Smooth muscle cell (in vitro differentiated cells): ENCODE data around the gene CFAP210. TPM values are rescaled to one million over a fixed set of nuclear protein-coding genes. Genes with fewer than 3 reads are reported as not detected.

Experiments used
- DNase-seq: peaks from one replicate; lab custom pipeline; 2025; ENCODE audit not compliant: unreplicated experiment; lab: John Stamatoyannopoulos, UW
- H2AFZ ChIP-seq: fragments of 200-600 bp; sonication (generic); 2 replicates; pipeline ENCODE4 v1.6.0; 2016; ENCODE audit warnings: antibody characterized with exemption, low read depth, mild to moderate bottlenecking
- H3F3A ChIP-seq: fragments of 200-600 bp; sonication (generic); 2 replicates; pipeline ENCODE4 v1.6.0; 2017; ENCODE audit warnings: antibody characterized with exemption, low read depth
- H3K27ac ChIP-seq: fragments of 200-600 bp; sonication (generic); 2 replicates; pipeline ENCODE4 v1.5.1; 2016; ENCODE audit warnings: low read depth, mild to moderate bottlenecking
- H3K27me3 ChIP-seq: fragments of 200-600 bp; sonication (generic); 2 replicates; pipeline ENCODE4 v1.6.1; 2016; ENCODE audit warnings: low read depth, mild to moderate bottlenecking
- H3K36me3 ChIP-seq: fragments of 200-600 bp; sonication (generic); 2 replicates; pipeline ENCODE4 v1.5.1; 2016; ENCODE audit warnings: low read depth
- H3K4me1 ChIP-seq: fragments of 200-600 bp; sonication (generic); 2 replicates; pipeline ENCODE4 v1.5.1; 2016; ENCODE audit warnings: low read depth
- H3K4me2 ChIP-seq: fragments of 200-600 bp; sonication (generic); 2 replicates; pipeline ENCODE4 v1.6.0; 2016; ENCODE audit warnings: mild to moderate bottlenecking
- H3K4me3 ChIP-seq: fragments of 200-600 bp; sonication (generic); 2 replicates; pipeline ENCODE4 v1.5.1; 2016; ENCODE audit warnings: mild to moderate bottlenecking
- H3K79me2 ChIP-seq: fragments of 200-600 bp; sonication (generic); 2 replicates; pipeline ENCODE4 v1.6.0; 2016; ENCODE audit warnings: low read depth, mild to moderate bottlenecking
- H3K9ac ChIP-seq: fragments of 200-600 bp; sonication (generic); 2 replicates; pipeline ENCODE4 v1.6.0; 2016; ENCODE audit warnings: low read depth
- H3K9me3 ChIP-seq: fragments of 200-600 bp; sonication (generic); replicated peaks from 2 replicates; pipeline ENCODE4 v1.5.1; 2016; ENCODE audit warnings: low read depth
- H4K20me1 ChIP-seq: fragments of 200-600 bp; sonication (generic); 2 replicates; pipeline ENCODE4 v1.6.0; 2016; ENCODE audit warnings: low read depth
- WGBS: methylation state at CpG from one replicate; pipeline ENCODE4 v1.1.7; 2016; ENCODE audit warnings: low lambda C conversion rate; 5-methylcytosine and 5-hydroxymethylcytosine counted together
- polyA plus RNA-seq: library from polyadenylated mRNA; unstranded; fragments of >200 nt; fragmentation: Nextera tagmentation; extraction: Ambion mirVana; gene quantifications from 2 replicates; pipeline ENCODE4 v1.2.1, GENCODE V29; 2016
- total RNA-seq: library from RNA; depleted of rRNA; stranded (reverse); fragments of >200 nt; gene quantifications from 2 replicates; pipeline ENCODE4 v1.2.3, GENCODE V29; 2014
- TF ChIP-seq, protein P1 (sequence below): fragments of 200-600 bp; sonication (generic); IDR thresholded peaks from 2 replicates; pipeline ENCODE4 v1.5.1; 2017; ENCODE audit warnings: borderline replicate concordance, mild to moderate bottlenecking, antibody characterized with exemption; ENCODE audit not compliant: insufficient read depth, poor library complexity, severe bottlenecking

Gene CFAP210
- total and polyA plus RNA-seq, 2 experiments from 2014 or later, result 0.13 TPM; not detected in 1

GRCh38 chr2:169664978-169665930, 29.0 kb downstream of the CFAP210 start:
- peaks cover 3% of the 10 kb centered on the region for H3F3A ChIP-seq
- no peaks in the 10 kb centered on the region for H3K36me3 ChIP-seq
- no peak overlapping the region for H2AFZ ChIP-seq
- H4K20me1 ChIP-seq, result no peaks in the 10 kb centered on the region
- H3K4me2 ChIP-seq, result no peak overlapping the region
- TF ChIP-seq, protein P1, sequence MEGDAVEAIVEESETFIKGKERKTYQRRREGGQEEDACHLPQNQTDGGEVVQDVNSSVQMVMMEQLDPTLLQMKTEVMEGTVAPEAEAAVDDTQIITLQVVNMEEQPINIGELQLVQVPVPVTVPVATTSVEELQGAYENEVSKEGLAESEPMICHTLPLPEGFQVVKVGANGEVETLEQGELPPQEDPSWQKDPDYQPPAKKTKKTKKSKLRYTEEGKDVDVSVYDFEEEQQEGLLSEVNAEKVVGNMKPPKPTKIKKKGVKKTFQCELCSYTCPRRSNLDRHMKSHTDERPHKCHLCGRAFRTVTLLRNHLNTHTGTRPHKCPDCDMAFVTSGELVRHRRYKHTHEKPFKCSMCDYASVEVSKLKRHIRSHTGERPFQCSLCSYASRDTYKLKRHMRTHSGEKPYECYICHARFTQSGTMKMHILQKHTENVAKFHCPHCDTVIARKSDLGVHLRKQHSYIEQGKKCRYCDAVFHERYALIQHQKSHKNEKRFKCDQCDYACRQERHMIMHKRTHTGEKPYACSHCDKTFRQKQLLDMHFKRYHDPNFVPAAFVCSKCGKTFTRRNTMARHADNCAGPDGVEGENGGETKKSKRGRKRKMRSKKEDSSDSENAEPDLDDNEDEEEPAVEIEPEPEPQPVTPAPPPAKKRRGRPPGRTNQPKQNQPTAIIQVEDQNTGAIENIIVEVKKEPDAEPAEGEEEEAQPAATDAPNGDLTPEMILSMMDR, result no peak
- no peaks in the 10 kb centered on the region for H3K79me2 ChIP-seq
- H3K9me3 ChIP-seq, result no peaks in the 10 kb centered on the region
- no peak overlapping the region for H3K9ac ChIP-seq
- H3K4me3 ChIP-seq, result no peak overlapping the region
- no peak for DNase-seq
- H3K27me3 ChIP-seq, result no peaks in the 10 kb centered on the region
- no peaks in the 10 kb centered on the region for H3K4me1 ChIP-seq
- H3K27ac ChIP-seq, result no peak overlapping the region
- WGBS, result 73% methylated on average over 1 of the region's 1 CpG

DNA sequence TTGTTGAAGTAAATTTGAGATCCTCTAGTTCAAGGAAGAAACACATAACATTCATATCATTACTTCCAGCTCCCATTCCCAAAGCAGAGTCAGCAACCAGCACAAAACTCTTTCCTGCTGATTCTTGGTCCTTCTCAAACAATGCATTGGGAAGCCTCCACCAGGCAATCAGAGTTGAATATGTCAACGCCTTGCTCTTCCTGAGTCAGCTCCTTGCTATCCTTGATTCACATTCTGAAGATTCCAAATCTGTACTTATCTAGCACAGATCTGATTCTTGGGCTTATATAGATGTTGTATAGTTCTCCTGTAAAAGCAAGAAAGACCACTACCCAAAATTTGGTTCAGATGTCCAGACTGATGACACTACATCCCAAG, 29.6 kb downstream of the CFAP210 start:
- no peaks in the 10 kb centered on the region for H4K20me1 ChIP-seq
- H3K9ac ChIP-seq, result no peak overlapping the region
- peaks cover 3% of the 10 kb centered on the region for H3F3A ChIP-seq
- TF ChIP-seq, protein P1, result no peak
- no peaks in the 10 kb centered on the region for H3K9me3 ChIP-seq
- H3K4me1 ChIP-seq, result no peaks in the 10 kb centered on the region
- H2AFZ ChIP-seq, result no peak overlapping the region
- no peak overlapping the region for H3K4me2 ChIP-seq
- 87% methylated on average over 1 of the region's 1 CpG for WGBS
- H3K27me3 ChIP-seq, result no peaks in the 10 kb centered on the region
- H3K4me3 ChIP-seq, result no peak overlapping the region
- H3K36me3 ChIP-seq, result no peaks in the 10 kb centered on the region
- DNase-seq, result no peak
- H3K27ac ChIP-seq, result no peak overlapping the region
- H3K79me2 ChIP-seq, result no peaks in the 10 kb centered on the region

DNA sequence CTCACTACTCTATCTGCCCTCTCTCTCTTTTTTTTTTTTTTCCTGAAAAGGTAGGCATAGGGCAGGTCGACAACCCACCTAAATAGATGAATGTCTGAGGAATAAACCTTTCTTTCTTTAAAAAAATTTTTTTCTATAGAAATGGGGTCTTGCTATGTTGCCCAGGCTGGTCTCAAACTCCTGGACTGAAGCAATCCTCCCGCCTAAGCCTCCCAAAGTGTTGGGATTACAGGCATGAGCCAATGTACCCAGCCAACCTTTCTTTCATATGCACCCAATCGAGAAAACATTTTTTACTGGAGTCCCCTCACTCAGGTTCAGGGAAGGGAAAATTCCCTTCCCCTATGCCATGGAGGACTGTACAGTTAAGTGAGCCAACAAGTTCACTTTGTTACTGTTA, 31.0 kb downstream of the CFAP210 start:
- peaks cover 3% of the 10 kb centered on the region for H3F3A ChIP-seq
- no peaks in the 10 kb centered on the region for H3K4me1 ChIP-seq
- H3K4me2 ChIP-seq, result no peak overlapping the region
- 90% methylated on average over 3 of the region's 3 CpGs for WGBS
- no peak overlapping the region for H3K9ac ChIP-seq
- H3K79me2 ChIP-seq, result no peaks in the 10 kb centered on the region
- DNase-seq, result no peak
- H2AFZ ChIP-seq, result no peak overlapping the region
- no peak overlapping the region for H3K27ac ChIP-seq
- H3K27me3 ChIP-seq, result no peaks in the 10 kb centered on the region
- no peaks in the 10 kb centered on the region for H3K36me3 ChIP-seq
- no peaks in the 10 kb centered on the region for H4K20me1 ChIP-seq
- no peak overlapping the region for H3K4me3 ChIP-seq
- no peaks in the 10 kb centered on the region for H3K9me3 ChIP-seq
- TF ChIP-seq, protein P1, result no peak
